ENCODE results near the gene RMND5B. TPM values are rescaled to one million over a fixed set of nuclear protein-coding genes. Genes with fewer than 3 reads are reported as not detected.

Gene RMND5B
- total and polyA plus RNA-seq, 4 donors = 28.2 to 38.9 (median 36.9) TPM

DNA sequence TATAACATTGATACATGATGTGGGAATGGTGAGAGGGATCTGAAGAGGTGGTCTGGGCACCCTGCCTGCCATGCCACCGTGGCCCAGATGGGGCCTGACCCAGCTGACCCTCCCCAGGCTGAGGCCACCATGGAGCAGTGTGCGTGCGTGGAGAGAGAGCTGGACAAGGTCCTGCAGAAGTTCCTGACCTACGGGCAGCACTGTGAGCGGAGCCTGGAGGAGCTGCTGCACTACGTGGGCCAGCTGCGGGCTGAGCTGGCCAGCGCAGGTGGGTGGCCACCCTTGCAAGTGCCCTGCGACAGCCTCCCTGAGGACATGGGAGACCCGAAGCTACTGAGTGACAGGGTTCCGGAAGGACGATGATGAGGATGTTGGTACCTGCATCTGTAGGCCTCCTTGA is 7.2 kb downstream of the RMND5B start:
- no peaks in the 10 kb centered on the region for H3K9me3 ChIP-seq (ENCODE audit: control insufficient read depth, low read length)
- 89% methylated on average over 12 of the region's 12 CpGs for WGBS, 2 donors
- H3K27me3 ChIP-seq (ENCODE audit: control insufficient read depth in 1 of 2, insufficient read depth in 2 of 2, low read length in 1 of 2) = no peaks in the 10 kb centered on the region
- no peaks in the 10 kb centered on the region for H3K4me1 ChIP-seq (ENCODE audit: control insufficient read depth in 1 of 2, insufficient read depth in 2 of 2, low read length in 2 of 2)
- H3K27ac ChIP-seq (ENCODE audit: low read depth in 1 of 2, low read length in 2 of 2) = no peak overlapping the region
- DNase-seq (no peak), ATAC-seq (ENCODE audit: low FRiP score) (no peak)
- H3K36me3 ChIP-seq (ENCODE audit: control insufficient read depth in 1 of 2, insufficient read depth in 2 of 2, low read length in 1 of 2) = peaks cover 1 to 2% of the 10 kb centered on the region in 2 donors
- intact Hi-C loops (cut with DNase I) = no loop called here
- no peak overlapping the region for H3K4me3 ChIP-seq (ENCODE audit: low read length in 2 of 2)

DNA sequence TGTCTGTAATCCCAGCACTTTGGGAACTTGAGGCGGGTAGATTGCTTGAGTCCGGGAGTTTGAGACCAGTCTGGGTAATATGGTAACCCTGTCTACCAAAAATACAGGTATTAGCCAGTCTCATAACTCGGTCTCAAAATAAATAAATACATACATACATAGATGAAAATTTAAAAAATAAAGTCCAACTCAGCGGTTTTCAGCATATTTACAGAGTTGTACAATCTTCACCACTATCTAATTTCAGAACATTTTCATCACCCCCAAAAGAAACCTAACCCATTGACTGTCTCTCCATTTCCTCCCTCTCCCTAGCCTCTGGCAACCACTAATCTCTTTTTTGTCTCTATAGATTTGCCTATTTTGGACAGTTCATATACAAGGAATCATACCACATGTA is 10.7 kb downstream of the RMND5B start:
- intact Hi-C loops (cut with DNase I) = no loop called here
- no peaks in the 10 kb centered on the region for H3K27me3 ChIP-seq (ENCODE audit: control insufficient read depth in 1 of 2, insufficient read depth in 2 of 2, low read length in 1 of 2)
- no peaks in the 10 kb centered on the region for H3K9me3 ChIP-seq (ENCODE audit: control insufficient read depth, low read length)
- no peak for DNase-seq
- H3K36me3 ChIP-seq (ENCODE audit: control insufficient read depth in 1 of 2, insufficient read depth in 2 of 2, low read length in 1 of 2) = peaks cover 0 to 6% of the 10 kb centered on the region in 2 donors
- H3K4me3 ChIP-seq (ENCODE audit: low read length in 2 of 2) = no peak overlapping the region
- no peak for ATAC-seq (ENCODE audit: low FRiP score)
- H3K4me1 ChIP-seq (ENCODE audit: control insufficient read depth in 1 of 2, insufficient read depth in 2 of 2, low read length in 2 of 2) = no peaks in the 10 kb centered on the region
- WGBS, 2 donors = 94 to 96% methylated on average over 4 of the region's 4 CpGs
- no peak overlapping the region for H3K27ac ChIP-seq (ENCODE audit: low read depth in 1 of 2, low read length in 2 of 2)

DNA sequence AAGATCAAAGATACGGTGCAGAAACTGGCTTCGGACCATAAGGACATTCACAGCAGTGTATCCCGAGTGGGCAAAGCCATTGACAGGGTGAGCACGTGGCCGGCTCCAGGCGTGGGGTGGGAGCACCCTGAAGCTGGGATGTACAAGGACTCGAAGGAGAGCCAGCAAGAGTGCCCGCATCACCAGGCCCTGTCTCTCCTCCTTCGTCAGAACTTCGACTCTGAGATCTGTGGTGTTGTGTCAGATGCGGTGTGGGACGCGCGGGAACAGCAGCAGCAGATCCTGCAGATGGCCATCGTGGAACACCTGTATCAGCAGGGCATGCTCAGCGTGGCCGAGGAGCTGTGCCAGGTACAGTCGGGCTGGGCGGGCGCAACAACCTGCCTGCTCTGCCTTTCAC is 11.8 kb downstream of the RMND5B start:
- ATAC-seq (ENCODE audit: low FRiP score) = no peak
- H3K9me3 ChIP-seq (ENCODE audit: control insufficient read depth, low read length) = no peaks in the 10 kb centered on the region
- H3K4me3 ChIP-seq (ENCODE audit: low read length in 2 of 2) = no peak overlapping the region
- H3K27me3 ChIP-seq (ENCODE audit: control insufficient read depth in 1 of 2, insufficient read depth in 2 of 2, low read length in 1 of 2) = no peaks in the 10 kb centered on the region
- H3K27ac ChIP-seq (ENCODE audit: low read depth in 1 of 2, low read length in 2 of 2) = no peak overlapping the region
- H3K4me1 ChIP-seq (ENCODE audit: control insufficient read depth in 1 of 2, insufficient read depth in 2 of 2, low read length in 2 of 2) = no peaks in the 10 kb centered on the region
- 90 to 94% methylated on average over 20 of the region's 20 CpGs for WGBS, 2 donors
- DNase-seq = no peak
- intact Hi-C loops (cut with DNase I) = no loop called here
- H3K36me3 ChIP-seq (ENCODE audit: control insufficient read depth in 1 of 2, insufficient read depth in 2 of 2, low read length in 1 of 2) = peaks cover 0 to 6% of the 10 kb centered on the region in 2 donors

DNA sequence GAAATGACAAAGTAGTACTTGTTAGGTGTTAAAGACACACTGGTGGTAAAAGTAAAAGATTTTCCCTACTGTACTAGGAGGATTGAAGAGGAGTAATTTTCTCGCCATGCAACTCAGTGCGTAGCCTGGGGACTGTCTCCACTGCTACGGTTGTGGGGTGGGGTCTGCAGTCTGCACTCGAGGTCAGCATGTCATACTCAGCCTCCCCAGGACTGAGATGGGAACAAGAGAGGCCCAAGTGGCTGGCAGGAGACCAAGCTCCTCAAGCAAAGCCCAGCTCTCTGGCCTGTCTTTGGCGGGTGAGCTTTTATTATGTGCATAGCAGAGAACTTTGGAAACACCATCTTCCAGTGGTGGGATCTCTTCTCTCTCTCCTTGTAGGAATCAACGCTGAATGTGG is 12.4 kb downstream of the RMND5B start:
- WGBS, 2 donors = 82 to 84% methylated on average over 6 of the region's 6 CpGs
- Histone ChIP-seq H3K27ac (ENCODE audit: low read depth in 1 of 2, low read length in 2 of 2) (no peak overlapping the region), H3K4me1 (ENCODE audit: control insufficient read depth in 1 of 2, insufficient read depth in 2 of 2, low read length in 2 of 2) (no peaks in the 10 kb centered on the region), H3K9me3 (ENCODE audit: control insufficient read depth, low read length) (no peaks in the 10 kb centered on the region), H3K27me3 (ENCODE audit: control insufficient read depth in 1 of 2, insufficient read depth in 2 of 2, low read length in 1 of 2) (no peaks in the 10 kb centered on the region), H3K36me3 (ENCODE audit: control insufficient read depth in 1 of 2, insufficient read depth in 2 of 2, low read length in 1 of 2) (peaks cover 0 to 6% of the 10 kb centered on the region in 2 donors), H3K4me3 (ENCODE audit: low read length in 2 of 2) (no peak overlapping the region)
- intact Hi-C loops (cut with DNase I) = no loop called here
- no peak for DNase-seq
- no peak for ATAC-seq (ENCODE audit: low FRiP score)

DNA sequence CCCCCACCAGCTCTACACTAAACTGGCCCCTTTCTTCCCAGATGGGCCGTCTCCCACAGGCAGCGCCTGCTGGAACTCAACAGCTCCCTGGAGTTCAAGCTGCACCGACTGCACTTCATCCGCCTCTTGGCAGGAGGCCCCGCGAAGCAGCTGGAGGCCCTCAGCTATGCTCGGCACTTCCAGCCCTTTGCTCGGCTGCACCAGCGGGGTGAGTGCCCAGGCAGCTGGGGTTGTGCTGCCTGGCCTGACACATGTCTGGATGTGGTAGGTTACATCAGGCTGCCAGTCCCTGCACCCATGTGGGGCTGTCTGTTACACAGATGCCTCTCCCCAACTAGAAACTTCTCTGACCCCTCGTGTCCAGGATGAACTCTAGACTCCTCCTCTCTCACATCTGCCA is 13.1 kb downstream of the RMND5B start:
- no peaks in the 10 kb centered on the region for H3K27me3 ChIP-seq (ENCODE audit: control insufficient read depth in 1 of 2, insufficient read depth in 2 of 2, low read length in 1 of 2)
- no peak overlapping the region for H3K27ac ChIP-seq (ENCODE audit: low read depth in 1 of 2, low read length in 2 of 2)
- H3K9me3 ChIP-seq (ENCODE audit: control insufficient read depth, low read length) = no peaks in the 10 kb centered on the region
- ATAC-seq (ENCODE audit: low FRiP score) = no peak
- intact Hi-C loops (cut with DNase I) = no loop called here
- H3K4me3 ChIP-seq (ENCODE audit: low read length in 2 of 2) = no peak overlapping the region
- peaks cover 0 to 6% of the 10 kb centered on the region in 2 donors for H3K36me3 ChIP-seq (ENCODE audit: control insufficient read depth in 1 of 2, insufficient read depth in 2 of 2, low read length in 1 of 2)
- no peak for DNase-seq
- no peaks in the 10 kb centered on the region for H3K4me1 ChIP-seq (ENCODE audit: control insufficient read depth in 1 of 2, insufficient read depth in 2 of 2, low read length in 2 of 2)
- WGBS, 2 donors = 59 to 62% methylated on average over 10 of the region's 10 CpGs

DNA sequence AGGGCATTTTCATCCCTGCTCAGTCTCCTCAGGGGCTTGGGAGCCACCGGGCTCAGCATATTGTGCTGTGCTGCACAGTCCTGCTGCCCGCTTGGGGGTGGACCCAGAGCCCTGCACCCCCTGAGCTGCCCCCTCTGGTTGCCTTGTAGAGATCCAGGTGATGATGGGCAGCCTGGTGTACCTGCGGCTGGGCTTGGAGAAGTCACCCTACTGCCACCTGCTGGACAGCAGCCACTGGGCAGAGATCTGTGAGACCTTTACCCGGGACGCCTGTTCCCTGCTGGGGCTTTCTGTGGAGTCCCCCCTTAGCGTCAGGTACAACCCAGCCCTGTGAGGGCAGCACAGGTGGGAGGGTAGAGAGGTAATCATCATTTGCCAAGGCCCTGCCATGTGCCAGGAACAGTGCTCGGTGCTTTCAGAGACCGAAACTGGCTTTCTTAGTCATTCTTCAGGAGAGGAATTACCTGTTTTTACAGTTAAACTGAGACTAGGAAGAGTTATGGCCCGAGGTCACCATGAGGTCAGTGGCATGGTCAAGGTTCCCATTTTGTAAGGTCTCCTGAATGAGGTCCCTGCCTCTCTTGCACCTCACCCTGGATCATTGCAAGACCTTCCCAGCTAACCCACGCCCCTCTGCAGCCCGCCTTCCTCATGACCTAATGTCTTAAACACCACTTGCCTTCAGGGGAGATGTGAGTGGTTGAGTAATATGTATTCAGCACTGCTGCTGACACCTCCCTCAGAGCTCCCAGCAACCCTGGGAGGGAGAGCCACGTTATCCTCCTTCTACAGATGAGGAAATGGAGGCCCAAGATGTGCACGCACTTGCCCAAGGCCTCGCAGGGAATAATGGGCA is 15.4 kb downstream of the RMND5B start:
- 61 to 63% methylated on average over 14 of the region's 14 CpGs for WGBS, 2 donors
- Histone ChIP-seq H3K4me3 (ENCODE audit: low read length in 2 of 2) (no peak overlapping the region), H3K4me1 (ENCODE audit: control insufficient read depth in 1 of 2, insufficient read depth in 2 of 2, low read length in 2 of 2) (no peaks in the 10 kb centered on the region), H3K9me3 (ENCODE audit: control insufficient read depth, low read length) (no peaks in the 10 kb centered on the region), H3K27me3 (ENCODE audit: control insufficient read depth in 1 of 2, insufficient read depth in 2 of 2, low read length in 1 of 2) (no peaks in the 10 kb centered on the region), H3K27ac (ENCODE audit: low read depth in 1 of 2, low read length in 2 of 2) (no peak overlapping the region), H3K36me3 (ENCODE audit: control insufficient read depth in 1 of 2, insufficient read depth in 2 of 2, low read length in 1 of 2) (peaks cover 0 to 8% of the 10 kb centered on the region in 2 donors)
- intact Hi-C loops (cut with DNase I) = no loop called here
- DNase-seq = peak in 1 of 2 donors; percentile 82
- ATAC-seq (ENCODE audit: low FRiP score) = no peak

DNA sequence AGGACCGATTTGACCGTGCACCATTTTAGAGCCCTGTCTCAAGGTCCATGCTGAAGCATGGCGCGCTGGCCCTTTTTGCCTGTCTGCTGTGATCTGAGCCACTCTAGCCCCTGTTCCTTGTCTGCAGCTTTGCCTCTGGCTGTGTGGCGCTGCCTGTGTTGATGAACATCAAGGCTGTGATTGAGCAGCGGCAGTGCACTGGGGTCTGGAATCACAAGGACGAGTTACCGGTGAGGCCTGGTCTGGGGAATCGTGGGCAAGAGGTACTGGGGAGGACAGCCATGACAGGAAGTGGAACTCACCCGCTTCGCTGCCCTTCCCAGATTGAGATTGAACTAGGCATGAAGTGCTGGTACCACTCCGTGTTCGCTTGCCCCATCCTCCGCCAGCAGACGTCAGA is 16.6 kb downstream of the RMND5B start:
- no peak overlapping the region for H3K4me3 ChIP-seq (ENCODE audit: low read length in 2 of 2)
- no peaks in the 10 kb centered on the region for H3K9me3 ChIP-seq (ENCODE audit: control insufficient read depth, low read length)
- H3K4me1 ChIP-seq (ENCODE audit: control insufficient read depth in 1 of 2, insufficient read depth in 2 of 2, low read length in 2 of 2) = no peaks in the 10 kb centered on the region
- peaks cover 0 to 8% of the 10 kb centered on the region in 2 donors for H3K36me3 ChIP-seq (ENCODE audit: control insufficient read depth in 1 of 2, insufficient read depth in 2 of 2, low read length in 1 of 2)
- 89 to 90% methylated on average over 15 of the region's 15 CpGs for WGBS, 2 donors
- intact Hi-C loops (cut with DNase I) = no loop called here
- H3K27ac ChIP-seq (ENCODE audit: low read depth in 1 of 2, low read length in 2 of 2) = no peak overlapping the region
- DNase-seq = peak in 1 of 2 donors; percentile 64
- H3K27me3 ChIP-seq (ENCODE audit: control insufficient read depth in 1 of 2, insufficient read depth in 2 of 2, low read length in 1 of 2) = no peaks in the 10 kb centered on the region
- ATAC-seq (ENCODE audit: low FRiP score) = no peak

DNA sequence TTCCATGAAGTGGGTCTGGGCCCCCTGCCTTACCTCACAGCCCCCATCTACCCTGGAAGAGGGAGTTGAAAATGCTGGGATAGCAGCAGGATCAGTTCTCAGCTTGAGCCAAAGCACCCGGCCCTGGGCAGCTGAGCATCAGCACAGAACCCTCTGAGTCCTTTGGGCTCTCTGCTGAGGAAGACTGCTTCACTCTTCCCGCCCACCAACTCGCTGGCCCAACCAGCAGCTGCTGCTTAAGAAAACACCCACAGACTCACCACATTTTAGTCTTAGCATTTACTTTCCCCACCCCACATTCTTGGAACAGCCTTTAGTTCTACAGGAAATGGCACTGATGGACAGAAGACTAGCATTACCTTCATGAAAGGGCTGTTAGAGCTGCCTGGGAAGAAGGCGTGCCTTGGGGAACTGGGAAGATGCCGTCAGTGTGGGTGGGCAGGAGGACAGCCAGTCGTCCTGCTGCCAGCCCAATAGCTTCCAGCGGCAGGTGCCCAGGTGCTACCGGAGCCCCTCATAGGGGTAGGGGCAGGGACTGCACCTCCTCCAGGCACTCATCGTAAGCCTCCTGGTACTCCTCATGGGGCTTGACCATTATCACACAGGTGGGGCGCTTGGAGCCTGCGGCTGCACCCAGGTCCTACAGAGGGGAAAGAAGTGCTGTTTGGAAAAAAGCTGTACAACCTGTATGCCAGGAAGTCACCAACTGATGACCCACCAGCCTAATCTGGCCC is 18.6 kb downstream of the RMND5B start:
- Histone ChIP-seq H3K4me3 (ENCODE audit: low read length in 2 of 2) (no peak overlapping the region), H3K27me3 (ENCODE audit: control insufficient read depth in 1 of 2, insufficient read depth in 2 of 2, low read length in 1 of 2) (no peaks in the 10 kb centered on the region), H3K27ac (ENCODE audit: low read depth in 1 of 2, low read length in 2 of 2) (no peak overlapping the region), H3K9me3 (ENCODE audit: control insufficient read depth, low read length) (no peaks in the 10 kb centered on the region), H3K36me3 (ENCODE audit: control insufficient read depth in 1 of 2, insufficient read depth in 2 of 2, low read length in 1 of 2) (peaks cover 0 to 2% of the 10 kb centered on the region in 2 donors), H3K4me1 (ENCODE audit: control insufficient read depth in 1 of 2, insufficient read depth in 2 of 2, low read length in 2 of 2) (no peaks in the 10 kb centered on the region)
- DNase-seq (peak in 1 of 2 donors; percentile 64), ATAC-seq (ENCODE audit: low FRiP score) (no peak)
- WGBS, 2 donors = 69 to 74% methylated on average over 11 of the region's 11 CpGs
- intact Hi-C loops (cut with DNase I) = no loop called here

Data from aorta (tissue), 5 donors.